OCI-LY1 (cell line): ENCODE data around the gene FHIT.

Source experiments
- H2AFZ ChIP-seq: fragments of 200-600 bp; sonication (generic), shearing (Covaris generic); 2 replicates; pipeline ENCODE4 v1.6.0; 2014; ENCODE audit warnings: antibody characterized with exemption, mild to moderate bottlenecking, low read length
- H3F3A ChIP-seq: fragments of 200-600 bp; sonication (generic), shearing (Covaris generic); 2 replicates; pipeline ENCODE4 v1.6.0; 2014; ENCODE audit warnings: mild to moderate bottlenecking, antibody characterized with exemption, low read length, moderate library complexity; ENCODE audit not compliant: insufficient read depth
- H3K27ac ChIP-seq: fragments of 200-600 bp; sonication (generic); 2 replicates; pipeline ENCODE4 v1.5.1; 2014; ENCODE audit warnings: low read length, mixed run types, mild to moderate bottlenecking, low read depth; ENCODE audit not compliant: poor library complexity, severe bottlenecking
- H3K27me3 ChIP-seq: fragments of 200-600 bp; sonication (generic); 2 replicates; pipeline ENCODE4 v1.6.0; 2014; ENCODE audit warnings: antibody characterized with exemption, mild to moderate bottlenecking, low read length, moderate library complexity; ENCODE audit not compliant: insufficient read depth
- H3K36me3 ChIP-seq: fragments of 200-600 bp; sonication (generic); 2 replicates; pipeline ENCODE4 v1.6.1; 2014; ENCODE audit warnings: mild to moderate bottlenecking, antibody characterized with exemption, low read length, moderate library complexity, mixed read lengths; ENCODE audit not compliant: insufficient read depth
- H3K4me1 ChIP-seq: fragments of 200-600 bp; sonication (generic); 2 replicates; pipeline ENCODE4 v1.5.1; 2014; ENCODE audit warnings: mild to moderate bottlenecking, low read length, moderate library complexity; ENCODE audit not compliant: insufficient read depth, severe bottlenecking
- H3K4me2 ChIP-seq: fragments of 200-600 bp; sonication (generic), shearing (Covaris generic); 2 replicates; pipeline ENCODE4 v1.6.1; 2014; ENCODE audit warnings: low read length
- H3K4me3 ChIP-seq: fragments of 200-600 bp; sonication (generic); 2 replicates; pipeline ENCODE4 v1.5.1; 2014; ENCODE audit warnings: low read length, low read depth, mild to moderate bottlenecking, mixed read lengths; ENCODE audit not compliant: poor library complexity, severe bottlenecking
- H3K79me2 ChIP-seq: fragments of 200-600 bp; shearing (Covaris generic); 2 replicates; pipeline ENCODE4 v1.6.1; 2016; ENCODE audit warnings: mixed run types, low read length, mixed read lengths; ENCODE audit not compliant: insufficient read depth
- H3K9ac ChIP-seq: fragments of 200-600 bp; sonication (generic), shearing (Covaris generic); 2 replicates; pipeline ENCODE4 v1.6.1; 2014; ENCODE audit warnings: mild to moderate bottlenecking, low read length, mixed read lengths
- H3K9me2 ChIP-seq: fragments of 200-600 bp; sonication (generic), shearing (Covaris generic); 2 replicates; pipeline ENCODE4 v1.6.1; 2014; ENCODE audit warnings: low read depth, mild to moderate bottlenecking, low read length, mixed read lengths
- H3K9me3 ChIP-seq: fragments of 200-600 bp; shearing (Covaris generic); 2 replicates; pipeline ENCODE4 v1.6.1; 2014; ENCODE audit warnings: low read length, mixed read lengths
- H4K20me1 ChIP-seq: fragments of 200-600 bp; sonication (generic), shearing (Covaris generic); 2 replicates; pipeline ENCODE4 v1.6.0; 2016; ENCODE audit warnings: mild to moderate bottlenecking, low read length; ENCODE audit not compliant: insufficient read depth
- EZH2 ChIP-seq: fragments of 200-600 bp; sonication (generic), shearing (Covaris generic); IDR thresholded peaks from 2 replicates; pipeline ENCODE4 v1.8.0; 2017; ENCODE audit warnings: borderline replicate concordance, mixed run types, mild to moderate bottlenecking, antibody characterized with exemption, low read length, moderate library complexity, mixed read lengths
- TF ChIP-seq, protein P1 (sequence below): fragments of 200-600 bp; sonication (generic), shearing (Covaris generic); IDR thresholded peaks from 2 replicates; pipeline ENCODE4 v1.5.1; 2017; ENCODE audit warnings: mild to moderate bottlenecking, antibody characterized with exemption, low read length, moderate library complexity, mixed read lengths

Gene FHIT

DNA sequence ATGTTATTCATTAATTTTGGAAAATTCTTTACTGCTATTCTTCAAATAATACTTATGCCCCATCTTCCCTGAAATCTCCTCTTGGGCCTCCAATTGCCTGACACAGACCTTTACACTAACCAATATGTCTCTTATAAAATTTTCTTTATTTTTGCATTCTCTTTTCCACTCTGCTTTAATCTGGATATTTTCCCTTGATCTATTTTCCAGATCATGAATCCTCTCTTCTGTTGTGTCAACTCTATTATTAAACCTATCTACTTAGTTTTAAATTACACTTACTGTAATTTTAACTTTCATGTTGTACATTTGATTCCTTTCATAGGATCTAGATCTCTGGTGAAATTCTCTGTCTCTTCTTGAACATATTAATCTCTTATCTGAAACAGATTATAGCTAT lies 278.7 kb downstream of the FHIT start:
- H3K9me3 ChIP-seq = peaks cover 7% of the 10 kb centered on the region; the same call in 1 of the 2 replicates
- no peaks in the 10 kb centered on the region for H3F3A ChIP-seq
- H3K4me1 ChIP-seq = no peaks in the 10 kb centered on the region
- TF ChIP-seq EZH2 = no peak
- TF ChIP-seq, protein P1, sequence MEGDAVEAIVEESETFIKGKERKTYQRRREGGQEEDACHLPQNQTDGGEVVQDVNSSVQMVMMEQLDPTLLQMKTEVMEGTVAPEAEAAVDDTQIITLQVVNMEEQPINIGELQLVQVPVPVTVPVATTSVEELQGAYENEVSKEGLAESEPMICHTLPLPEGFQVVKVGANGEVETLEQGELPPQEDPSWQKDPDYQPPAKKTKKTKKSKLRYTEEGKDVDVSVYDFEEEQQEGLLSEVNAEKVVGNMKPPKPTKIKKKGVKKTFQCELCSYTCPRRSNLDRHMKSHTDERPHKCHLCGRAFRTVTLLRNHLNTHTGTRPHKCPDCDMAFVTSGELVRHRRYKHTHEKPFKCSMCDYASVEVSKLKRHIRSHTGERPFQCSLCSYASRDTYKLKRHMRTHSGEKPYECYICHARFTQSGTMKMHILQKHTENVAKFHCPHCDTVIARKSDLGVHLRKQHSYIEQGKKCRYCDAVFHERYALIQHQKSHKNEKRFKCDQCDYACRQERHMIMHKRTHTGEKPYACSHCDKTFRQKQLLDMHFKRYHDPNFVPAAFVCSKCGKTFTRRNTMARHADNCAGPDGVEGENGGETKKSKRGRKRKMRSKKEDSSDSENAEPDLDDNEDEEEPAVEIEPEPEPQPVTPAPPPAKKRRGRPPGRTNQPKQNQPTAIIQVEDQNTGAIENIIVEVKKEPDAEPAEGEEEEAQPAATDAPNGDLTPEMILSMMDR = no peak
- no peaks in the 10 kb centered on the region for H3K27me3 ChIP-seq
- H3K79me2 ChIP-seq = no peaks in the 10 kb centered on the region
- H3K9ac ChIP-seq = no peak overlapping the region
- no peak overlapping the region for H3K4me3 ChIP-seq
- no peaks in the 10 kb centered on the region for H4K20me1 ChIP-seq
- H3K9me2 ChIP-seq = no peaks in the 10 kb centered on the region
- no peak overlapping the region for H3K27ac ChIP-seq
- no peaks in the 10 kb centered on the region for H3K36me3 ChIP-seq
- no peak overlapping the region for H2AFZ ChIP-seq
- no peak overlapping the region for H3K4me2 ChIP-seq

DNA sequence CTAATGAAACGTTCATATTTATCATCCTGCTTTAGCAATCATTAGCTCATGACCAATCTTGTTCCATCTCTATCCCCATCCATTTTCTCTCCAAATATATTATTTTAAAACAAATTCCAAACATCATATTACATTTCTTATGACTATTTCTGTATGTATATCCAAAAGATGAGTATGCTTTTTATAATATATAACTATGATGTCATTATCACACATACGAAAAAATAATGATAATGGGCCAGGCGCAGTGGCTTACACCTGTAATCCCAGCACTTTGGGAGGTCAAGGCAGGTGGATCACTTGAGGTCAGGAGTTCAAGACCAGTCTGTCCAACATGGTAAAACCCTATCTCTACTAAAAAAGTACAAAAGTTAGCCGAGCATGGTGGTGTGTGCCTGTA lies 280.4 kb downstream of the FHIT start:
- H3K27ac ChIP-seq = no peak overlapping the region
- H3F3A ChIP-seq = no peaks in the 10 kb centered on the region
- H3K4me2 ChIP-seq = no peak overlapping the region

DNA sequence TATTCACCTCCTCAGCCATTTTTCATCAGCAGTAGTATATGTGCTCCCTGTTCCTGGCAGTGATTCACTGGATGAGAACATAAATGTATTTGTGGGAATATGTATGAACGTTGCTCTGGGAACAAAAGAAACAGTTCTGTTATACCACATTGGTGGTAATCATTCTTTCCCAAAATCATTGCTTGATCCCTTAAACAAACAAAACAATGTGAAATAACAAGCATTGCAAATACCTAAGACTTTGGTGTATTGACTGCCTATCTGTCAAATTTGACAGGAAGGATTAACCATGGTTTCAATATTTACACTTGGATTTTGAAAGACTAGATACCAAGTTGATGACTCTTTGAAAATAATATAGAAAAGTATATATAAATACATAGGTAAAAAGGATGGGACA lies 284.1 kb downstream of the FHIT start:
- H3K36me3 ChIP-seq = no peaks in the 10 kb centered on the region
- no peaks in the 10 kb centered on the region for H3F3A ChIP-seq
- no peak overlapping the region for H3K4me2 ChIP-seq
- no peaks in the 10 kb centered on the region for H3K79me2 ChIP-seq
- H3K27me3 ChIP-seq = no peaks in the 10 kb centered on the region
- H3K9me3 ChIP-seq = no peaks in the 10 kb centered on the region
- H2AFZ ChIP-seq = no peak overlapping the region
- no peaks in the 10 kb centered on the region for H4K20me1 ChIP-seq
- no peak for TF ChIP-seq EZH2
- TF ChIP-seq, protein P1 = no peak
- no peak overlapping the region for H3K4me3 ChIP-seq
- H3K27ac ChIP-seq = no peak overlapping the region
- H3K9me2 ChIP-seq = no peaks in the 10 kb centered on the region
- H3K4me1 ChIP-seq = no peaks in the 10 kb centered on the region
- no peak overlapping the region for H3K9ac ChIP-seq

More for the DNA sequence above, 280.4 kb downstream of the FHIT start:
- Histone ChIP-seq H3K9me3 (peaks cover 7% of the 10 kb centered on the region; the same call in 1 of the 2 replicates), H3K9ac (no peak overlapping the region), H2AFZ (no peak overlapping the region), H3K79me2 (no peaks in the 10 kb centered on the region), H3K4me1 (no peaks in the 10 kb centered on the region), H3K27me3 (no peaks in the 10 kb centered on the region), H3K36me3 (no peaks in the 10 kb centered on the region), H3K9me2 (no peaks in the 10 kb centered on the region), H3K4me3 (no peak overlapping the region), H4K20me1 (no peaks in the 10 kb centered on the region)
- no peak for TF ChIP-seq EZH2
- TF ChIP-seq, protein P1 = no peak
